ENCODE measurements around the gene EIF1. TPM values are rescaled to one million over a fixed set of nuclear protein-coding genes. Genes with fewer than 3 reads are reported as not detected.

The EIF1 gene
- total and polyA plus RNA-seq, 2 of the 8 experiments (the other 6 are each of a cell fraction or from before 2014, with no cell fraction given): 175 to 539 TPM

GRCh38 chr17:41678411-41678906, 10.2 kb upstream of the EIF1 start (continued):
- TF ChIP-seq CHD7 (IDR thresholded peaks at IDR 0.05; ENCODE audit: insufficient replicate concordance, low read length): no peak
- peak; percentile 83 for TF ChIP-seq TBP (IDR thresholded peaks at IDR 0.05; ENCODE audit: low read depth, low read length)
- 0 out of 2 replicates have a peak, but pooled peaks have one; percentile 34 for TF ChIP-seq SP1 (IDR thresholded peaks at IDR 0.05; ENCODE audit: low read depth, low read length)
- TF ChIP-seq TAF7 (optimal IDR thresholded peaks at IDR 0.05; ENCODE audit: borderline replicate concordance, low read depth, low read length): peak; percentile 100
- TF ChIP-seq POLR2A (IDR thresholded peaks at IDR 0.05; ENCODE audit: control extremely low read depth in 1 of 2, low read depth in 2 of 2, low read length in 2 of 2): peak; percentile 83 to 90
